ENCODE results near the gene ARL2BP. TPM values are rescaled to one million over a fixed set of nuclear protein-coding genes. Genes with fewer than 3 reads are reported as not detected.
"Not testable (repeated sequence)": the region's sequence is repeated elsewhere in the genome, so short reads cannot be mapped to it uniquely, and the experiment has no call there.

ARL2BP gene
- 50.2 and 61.0 TPM in 2 replicates for total RNA-seq

- DNase-seq (ENCODE audit: low read depth in 2 of 2), result peak; percentile 86 to 98
Observed at GRCh38 chr16:57244767-57245471, at the start of gene ARL2BP. Gene ARL2BP, plus strand, starts transcription at chr16:57245259. Its CDS starts 109 bp downstream, at chr16:57245368.

DNA sequence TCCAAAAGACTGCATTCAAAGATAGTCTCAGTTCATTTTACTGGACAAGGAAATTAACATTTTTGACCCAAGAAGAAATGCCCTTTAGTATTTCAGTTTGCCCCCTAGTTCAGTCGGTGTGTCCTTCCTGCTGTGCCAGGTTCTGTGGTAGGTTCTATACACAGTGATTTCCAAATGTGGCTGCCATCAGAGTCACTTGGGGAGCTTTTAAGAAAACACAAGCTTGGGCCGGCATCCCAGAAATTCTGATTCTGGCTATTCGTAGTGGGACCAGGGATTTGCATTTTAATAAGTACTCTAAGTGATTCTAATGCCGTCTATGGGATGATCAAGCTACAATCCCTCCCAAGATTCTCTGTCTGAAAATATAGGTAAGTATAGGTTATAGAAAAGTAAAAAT is 48.8 kb upstream of the ARL2BP start:
- no peak for DNase-seq (ENCODE audit: low read depth in 2 of 2)

GRCh38 chr16:57196753-57197152 is 48.3 kb upstream of the ARL2BP start:
- no peak for DNase-seq (ENCODE audit: low read depth in 2 of 2)

GRCh38 chr16:57200321-57200720 is 44.7 kb upstream of the ARL2BP start:
- DNase-seq (ENCODE audit: low read depth in 2 of 2), result not testable (repeated sequence)

DNA sequence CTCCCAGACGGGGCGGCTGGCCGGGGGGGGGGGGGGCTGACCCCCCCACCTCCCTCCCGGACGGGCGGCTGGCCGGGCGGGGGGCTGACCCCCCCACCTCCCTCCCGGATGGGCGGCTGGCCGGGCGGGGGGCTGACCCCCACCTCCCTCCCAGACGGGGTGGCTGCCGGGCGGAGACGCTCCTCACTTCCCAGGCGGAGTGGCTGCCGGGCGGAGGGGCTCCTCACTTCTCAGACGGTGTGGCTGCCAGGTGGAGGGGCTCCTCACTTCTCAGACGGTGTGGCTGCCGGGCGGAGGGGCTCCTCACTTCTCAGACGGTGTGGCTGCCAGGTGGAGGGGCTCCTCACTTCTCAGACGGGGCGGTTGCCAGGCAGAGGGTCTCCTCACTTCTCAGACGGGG is 44.1 kb upstream of the ARL2BP start:
- DNase-seq (ENCODE audit: low read depth in 2 of 2), result not testable (repeated sequence)

GRCh38 chr16:57202095-57202886 is 42.8 kb upstream of the ARL2BP start:
- DNase-seq (ENCODE audit: low read depth in 2 of 2), result no peak

GRCh38 chr16:57203451-57203850 is 41.6 kb upstream of the ARL2BP start:
- DNase-seq (ENCODE audit: low read depth in 2 of 2), result no peak

DNA sequence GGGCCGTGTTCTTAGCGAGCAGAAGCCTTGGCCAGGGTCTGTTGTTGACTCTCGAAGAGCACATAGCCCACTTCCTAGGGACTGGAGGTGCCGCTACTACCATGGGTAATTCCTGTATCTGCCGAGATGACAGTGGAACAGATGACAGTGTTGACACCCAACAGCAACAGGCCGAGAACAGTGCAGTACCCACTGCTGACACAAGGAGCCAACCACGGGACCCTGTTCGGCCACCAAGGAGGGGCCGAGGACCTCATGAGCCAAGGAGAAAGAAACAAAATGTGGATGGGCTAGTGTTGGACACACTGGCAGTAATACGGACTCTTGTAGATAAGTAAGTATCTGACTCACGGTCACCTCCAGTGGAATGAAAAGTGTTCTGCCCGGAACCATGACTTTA is 40.4 kb upstream of the ARL2BP start:
- DNase-seq (ENCODE audit: low read depth in 2 of 2), result no peak

DNA sequence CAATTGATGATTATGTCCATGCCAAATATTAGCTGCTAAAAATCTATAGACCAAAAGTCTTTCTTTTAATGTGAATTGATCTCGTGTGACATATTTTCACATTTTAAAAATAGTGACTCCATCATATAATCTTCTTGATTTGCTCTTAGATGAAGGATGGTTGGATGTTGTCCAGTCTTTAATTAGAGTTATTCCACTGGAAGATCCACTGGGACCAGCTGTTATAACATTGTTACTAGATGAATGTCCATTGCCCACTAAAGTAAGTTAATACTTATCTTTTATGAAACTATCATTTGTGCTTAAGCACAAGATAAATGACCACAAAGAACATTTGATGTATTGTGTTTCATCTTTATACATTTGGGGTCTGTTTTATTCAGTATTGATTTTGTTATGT is 36.1 kb upstream of the ARL2BP start:
- DNase-seq (ENCODE audit: low read depth in 2 of 2), result no peak

DNA sequence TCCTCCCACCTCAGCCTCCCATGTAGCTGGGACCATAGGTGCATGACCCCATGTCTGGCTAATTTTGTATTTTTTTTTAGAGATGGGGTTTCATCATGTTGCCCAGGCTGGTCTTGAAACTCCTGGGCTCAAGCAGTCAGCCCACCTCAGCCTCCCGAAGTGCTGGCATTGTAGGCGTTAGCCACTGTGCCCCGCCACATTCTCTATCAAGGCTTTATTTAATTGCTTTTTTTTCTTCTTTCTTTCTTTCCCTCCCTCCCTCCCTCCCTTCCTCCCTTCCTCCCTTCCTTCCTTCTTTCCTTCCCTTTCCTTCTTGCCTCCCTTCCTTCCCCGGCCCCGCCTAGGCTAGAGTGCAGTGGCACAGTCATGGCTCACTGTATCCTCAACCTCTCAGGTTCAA is 35.3 kb upstream of the ARL2BP start:
- DNase-seq (ENCODE audit: low read depth in 2 of 2), result no peak

DNA sequence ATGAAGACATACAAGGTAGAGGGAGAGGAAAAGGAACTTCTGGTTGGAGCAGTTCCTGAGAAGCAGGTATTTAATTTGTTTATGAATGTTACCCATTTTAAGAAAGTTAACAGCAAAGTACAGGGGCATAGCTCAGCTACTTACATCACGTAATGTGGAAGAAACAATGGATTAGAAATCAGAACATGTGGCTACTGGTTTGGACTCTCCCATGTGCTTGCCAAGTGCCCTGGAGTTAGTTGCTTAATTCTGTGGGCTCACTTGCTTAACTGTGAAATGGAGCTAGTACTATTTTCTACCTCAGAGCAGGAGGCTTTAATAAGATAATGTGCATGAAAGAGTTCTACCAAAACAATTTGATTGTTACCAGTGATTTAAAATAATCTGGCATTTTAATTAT is 31.6 kb upstream of the ARL2BP start:
- DNase-seq (ENCODE audit: low read depth in 2 of 2), result no peak

- DNase-seq (ENCODE audit: low read depth in 2 of 2), result no peak
Observed at GRCh38 chr16:57216968-57217367, 28.1 kb upstream of the ARL2BP start.

DNA sequence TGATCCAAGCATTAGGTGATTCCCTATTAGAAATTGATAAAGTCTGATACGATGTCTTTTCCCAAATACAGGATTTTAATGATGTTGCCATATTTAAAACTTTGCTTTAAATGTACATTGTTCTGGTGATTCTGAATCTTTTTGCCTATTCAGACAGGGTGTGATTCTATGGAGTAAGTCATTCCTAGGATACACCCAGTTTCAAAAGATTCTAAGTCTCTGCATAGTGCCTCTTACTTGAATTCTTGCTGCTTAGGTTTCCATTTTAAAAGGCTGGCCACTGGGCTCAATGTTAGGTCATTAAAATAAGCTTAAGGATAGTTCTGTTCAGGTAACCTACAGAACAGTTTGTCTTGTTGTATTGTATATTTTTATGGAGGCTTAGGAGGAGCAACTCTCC is 22.0 kb upstream of the ARL2BP start:
- DNase-seq (ENCODE audit: low read depth in 2 of 2), result no peak

DNA sequence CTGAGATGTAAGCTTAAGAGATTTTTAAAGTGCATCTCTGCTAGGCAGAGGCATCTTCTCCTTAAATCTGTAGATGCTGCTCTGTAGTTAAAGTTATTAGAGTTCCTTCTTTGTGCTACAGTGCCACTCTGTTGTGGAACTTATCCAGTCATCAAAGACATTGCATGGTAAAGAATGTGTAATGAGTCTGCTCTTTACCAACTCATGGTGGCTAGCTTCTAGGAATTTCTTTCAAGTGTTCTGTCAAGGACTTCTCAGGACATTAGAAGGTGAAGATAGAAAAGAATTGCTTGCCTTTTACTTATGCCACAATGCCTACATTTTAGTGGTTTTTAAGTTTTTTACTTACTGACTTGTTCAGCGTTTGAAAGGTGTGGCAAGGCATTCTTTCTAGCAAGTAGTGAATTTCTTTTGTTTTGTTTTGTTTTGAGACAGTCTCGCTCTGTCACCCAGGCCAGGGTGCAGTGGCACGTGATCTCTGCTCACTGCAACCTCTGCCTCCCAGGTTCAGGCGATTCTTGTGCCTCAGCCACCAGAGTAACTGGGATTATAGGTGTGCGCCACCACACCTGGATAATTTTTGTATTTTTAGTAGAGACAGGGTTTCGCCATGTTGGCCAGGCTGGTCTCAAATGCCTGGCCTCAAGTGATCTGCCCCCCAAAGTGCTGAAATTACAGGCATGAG is 20.3 kb upstream of the ARL2BP start:
- no peak for DNase-seq (ENCODE audit: low read depth in 2 of 2)

DNA sequence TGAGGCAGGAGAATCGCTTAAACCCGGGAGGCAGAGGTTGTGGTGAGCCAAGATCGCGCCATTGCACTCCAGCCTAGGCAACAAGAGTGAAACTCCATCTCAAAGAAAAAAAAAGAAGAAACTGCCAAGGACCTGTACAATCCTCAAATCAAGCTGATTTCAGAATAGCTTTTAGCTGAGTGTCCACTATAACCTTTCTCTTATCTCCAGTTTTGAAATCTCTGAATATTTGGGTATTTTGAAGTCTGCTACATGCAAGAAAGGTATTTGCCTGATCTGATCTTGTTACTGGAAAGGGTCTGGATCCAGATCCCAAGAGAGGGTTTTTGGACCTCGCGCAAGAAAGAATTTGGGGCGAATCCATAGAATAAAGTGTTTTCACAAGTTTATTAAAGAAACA is 19.1 kb upstream of the ARL2BP start:
- DNase-seq (ENCODE audit: low read depth in 2 of 2), result no peak

DNA sequence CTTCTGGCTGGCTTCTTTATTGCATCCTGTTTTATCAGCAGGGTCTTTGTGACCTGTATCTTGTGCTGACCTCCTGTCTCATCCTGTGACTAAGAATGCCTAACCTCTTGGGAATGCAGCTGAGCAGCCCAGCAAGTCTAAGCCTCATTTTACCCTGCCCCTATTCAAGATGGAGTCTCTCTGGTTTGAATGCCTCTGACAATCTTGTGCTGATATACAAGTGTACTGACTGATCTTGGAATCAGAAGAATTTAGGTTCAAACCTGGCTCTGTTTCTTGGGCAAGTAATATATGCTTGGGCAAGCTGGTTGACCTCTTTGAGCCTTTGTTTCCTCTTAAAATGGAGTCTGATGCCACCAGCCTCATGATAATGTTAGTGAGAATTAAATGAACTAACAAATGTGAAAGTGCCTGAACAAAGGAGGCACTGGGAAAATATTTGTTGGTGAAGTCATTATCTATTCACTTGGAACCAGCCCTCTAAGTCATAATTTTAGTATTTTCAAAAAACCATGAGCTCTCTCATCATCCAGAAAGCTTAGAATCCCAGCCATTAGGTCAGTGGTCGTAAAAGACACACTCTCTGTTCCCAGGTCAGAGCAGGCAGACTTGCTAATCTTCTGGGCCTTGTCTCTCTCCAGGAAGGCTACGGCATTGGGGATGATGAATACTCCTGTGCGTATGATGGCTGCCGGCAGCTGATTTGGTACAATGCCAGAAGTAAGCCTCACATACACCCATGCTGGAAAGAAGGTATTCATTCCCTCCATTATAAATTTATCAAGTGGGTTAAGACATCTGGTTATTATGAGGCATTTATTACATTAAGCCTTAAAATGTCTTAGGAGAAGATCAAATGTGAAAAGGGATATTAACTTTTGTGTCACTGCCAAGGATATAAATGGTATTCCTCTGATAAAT is 18.1 kb upstream of the ARL2BP start:
- DNase-seq (ENCODE audit: low read depth in 2 of 2), result no peak

GRCh38 chr16:57229079-57229478 is 16.0 kb upstream of the ARL2BP start:
- no peak for DNase-seq (ENCODE audit: low read depth in 2 of 2)

GRCh38 chr16:57231821-57232350 is 13.2 kb upstream of the ARL2BP start:
- no peak for DNase-seq (ENCODE audit: low read depth in 2 of 2)

- DNase-seq (ENCODE audit: low read depth in 2 of 2), result no peak
Observed at GRCh38 chr16:57233944-57234706, 10.9 kb upstream of the ARL2BP start.

GRCh38 chr16:57234707-57235092 is 10.4 kb upstream of the ARL2BP start:
- DNase-seq (ENCODE audit: low read depth in 2 of 2), result no peak
